H1 (cell line): ENCODE measurements around the gene SCAPER. TPM values are rescaled to one million over a fixed set of nuclear protein-coding genes. Genes with fewer than 3 reads are reported as not detected.

Experiments used
- polyA plus RNA-seq, 7 experiments: library from polyadenylated mRNA; depleted of rRNA in 3 of 7; stranded (reverse) in 5 of 7; unstranded in 2 of 7; fragments of >200 nt in 5 of 7; fragments of 200-250 nt in 2 of 7; gene quantifications; 1 replicate in 5 of 7; 2 replicates in 1 of 7; 4 replicates in 1 of 7; pipeline versions ENCODE4 v1.2.1 to v1.2.3, GENCODE V29; 2011 to 2013; ENCODE audit warnings: missing spikeins in 2 of 7, mixed read lengths in 2 of 7
- total RNA-seq: library from RNA; stranded (reverse); fragmentation: NEBNext Ultra II Directional; extraction: Animal tissue kit (Norgen Biotek cat#: 25700); gene quantifications from 2 replicates; pipeline ENCODE4 v1.2.1, GENCODE V29; 2021
- TF ChIP-seq, protein P1 (sequence below): IDR thresholded peaks from 2 replicates; pipeline ENCODE4 v1.6.1; 2012; ENCODE audit warnings: low read length, inconsistent platforms

SCAPER gene
- total and polyA plus RNA-seq, 2 of the 8 experiments (the other 6 are each of a cell fraction or from before 2014, with no cell fraction given) = 1.6 to 6.8 TPM

GRCh38 chr15:76449455-76449854, 455.7 kb downstream of the SCAPER start (continued):
- TF ChIP-seq, protein P1, sequence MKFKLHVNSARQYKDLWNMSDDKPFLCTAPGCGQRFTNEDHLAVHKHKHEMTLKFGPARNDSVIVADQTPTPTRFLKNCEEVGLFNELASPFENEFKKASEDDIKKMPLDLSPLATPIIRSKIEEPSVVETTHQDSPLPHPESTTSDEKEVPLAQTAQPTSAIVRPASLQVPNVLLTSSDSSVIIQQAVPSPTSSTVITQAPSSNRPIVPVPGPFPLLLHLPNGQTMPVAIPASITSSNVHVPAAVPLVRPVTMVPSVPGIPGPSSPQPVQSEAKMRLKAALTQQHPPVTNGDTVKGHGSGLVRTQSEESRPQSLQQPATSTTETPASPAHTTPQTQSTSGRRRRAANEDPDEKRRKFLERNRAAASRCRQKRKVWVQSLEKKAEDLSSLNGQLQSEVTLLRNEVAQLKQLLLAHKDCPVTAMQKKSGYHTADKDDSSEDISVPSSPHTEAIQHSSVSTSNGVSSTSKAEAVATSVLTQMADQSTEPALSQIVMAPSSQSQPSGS = no peak
